SK-N-SH (cell line): ENCODE measurements around the gene IP6K1. TPM values are rescaled to one million over a fixed set of nuclear protein-coding genes. Genes with fewer than 3 reads are reported as not detected.
A peak's percentile ranks its signal among the peaks of the same experiment; 100 is the strongest.

Source experiments
- CTCF ChIA-PET: fragments of 300-600, 350-600 bp; formaldehyde crosslinking; extraction: SDS; loops from one replicate; lab custom pipeline; 2021; lab: Yijun Ruan, JAX
- POLR2A ChIA-PET: fragments of 350-600 bp; sonication (Branson Sonifier 250); formaldehyde crosslinking; extraction: SDS; loops from one replicate; lab custom pipeline; 2020; ENCODE audit warnings: antibody characterized with exemption, inconsistent platforms; lab: Yijun Ruan, JAX
- DNase-seq: peaks from one replicate; pipeline ENCODE4 v3.0.0; 2012
- H2AFZ ChIP-seq: fragments of 200-600 bp; sonication (generic); 2 replicates; pipeline ENCODE4 v1.8.1; 2016; ENCODE audit warnings: antibody characterized with exemption, mild to moderate bottlenecking, low read depth
- H3F3A ChIP-seq: fragments of 200-600 bp; sonication (generic); replicated peaks from 2 replicates; pipeline ENCODE3; 2016; ENCODE audit warnings: antibody characterized with exemption, mild to moderate bottlenecking; ENCODE audit not compliant: insufficient read depth
- H3K27ac ChIP-seq, 2 experiments: fragments of 200-500 bp in 1 of 2; fragments of 200-600 bp in 1 of 2; sonication (Bioruptor generic) in 1 of 2; sonication (generic), shearing (Covaris generic) in 1 of 2; 2 replicates each; pipeline versions ENCODE4 v1.5.1 to v1.6.1; 2014 to 2016; ENCODE audit warnings: low read depth in 2 of 2, inconsistent platforms in 1 of 2, low read length in 1 of 2, mild to moderate bottlenecking in 1 of 2, mixed read lengths in 1 of 2
- H3K27me3 ChIP-seq: fragments of 200-600 bp; sonication (generic), shearing (Covaris generic); 2 replicates; pipeline ENCODE4 v1.6.1; 2016; ENCODE audit warnings: mixed run types; ENCODE audit not compliant: insufficient read depth
- H3K36me3 ChIP-seq, 2 experiments: fragments of 200-500 bp in 1 of 2; fragments of 200-600 bp in 1 of 2; sonication (Bioruptor generic) in 1 of 2; sonication (generic) in 1 of 2; replicated peaks in 1 of 2; 2 replicates each; pipeline versions ENCODE3 to v1.5.1; 2014 to 2016; ENCODE audit warnings: low read length in 1 of 2, mild to moderate bottlenecking in 1 of 2; ENCODE audit not compliant: insufficient read depth in 2 of 2, control insufficient read depth in 1 of 2
- H3K4me1 ChIP-seq, 2 experiments: fragments of 200-500 bp in 1 of 2; fragments of 200-600 bp in 1 of 2; sonication (Bioruptor generic) in 1 of 2; sonication (generic), shearing (Covaris generic) in 1 of 2; 2 replicates each; pipeline versions ENCODE4 v1.5.1 to v1.6.1; 2014 to 2016; ENCODE audit warnings: low read depth in 1 of 2, low read length in 1 of 2, mixed run types in 1 of 2; ENCODE audit not compliant: insufficient read depth in 2 of 2, control insufficient read depth in 1 of 2
- H3K4me2 ChIP-seq: fragments of 200-600 bp; sonication (generic), shearing (Covaris generic); 2 replicates; pipeline ENCODE4 v1.6.1; 2017; ENCODE audit warnings: mixed run types
- H3K4me3 ChIP-seq, 2 experiments: fragments of 200-500 bp in 1 of 2; fragments of 200-600 bp in 1 of 2; sonication (Bioruptor generic) in 1 of 2; sonication (generic), shearing (Covaris generic) in 1 of 2; 2 replicates each; pipeline versions ENCODE4 v1.5.1 to v1.8.1; 2014 to 2016; ENCODE audit warnings: low read depth in 2 of 2, inconsistent platforms in 1 of 2, low read length in 1 of 2, mild to moderate bottlenecking in 1 of 2, mixed read lengths in 1 of 2, moderate library complexity in 1 of 2
- H3K79me2 ChIP-seq: fragments of 200-600 bp; sonication (generic); 2 replicates; pipeline ENCODE4 v1.8.1; 2017; ENCODE audit warnings: mild to moderate bottlenecking; ENCODE audit not compliant: insufficient read depth
- H3K9ac ChIP-seq: fragments of 200-600 bp; sonication (generic); 2 replicates; pipeline ENCODE4 v1.6.1; 2017; ENCODE audit warnings: mixed run types
- H3K9me2 ChIP-seq: fragments of 200-600 bp; sonication (generic); 2 replicates; pipeline ENCODE4 v1.6.1; 2017; ENCODE audit warnings: mixed run types
- H3K9me3 ChIP-seq: fragments of 200-600 bp; sonication (generic); 2 replicates; pipeline ENCODE4 v1.6.1; 2017; ENCODE audit warnings: mixed run types, mild to moderate bottlenecking, moderate library complexity
- H4K20me1 ChIP-seq: fragments of 200-600 bp; sonication (generic); 2 replicates; pipeline ENCODE4 v1.6.1; 2017; ENCODE audit warnings: mild to moderate bottlenecking, mixed run types; ENCODE audit not compliant: insufficient read depth
- EP300 ChIP-seq, 2 experiments: IDR thresholded peaks; 2 replicates each; pipeline versions ENCODE4 v1.4.0 to v1.6.1; 2012; ENCODE audit warnings: borderline replicate concordance in 1 of 2, low read depth in 1 of 2, low read length in 1 of 2
- EZH2phosphoT487 ChIP-seq: fragments of 200-600 bp; sonication (generic); IDR thresholded peaks from 2 replicates; pipeline ENCODE4 v1.6.1; 2017; ENCODE audit warnings: low read depth, mixed run types, mild to moderate bottlenecking, antibody characterized with exemption, moderate library complexity, borderline replicate concordance
- FOXM1 ChIP-seq: IDR thresholded peaks from 2 replicates; pipeline ENCODE4 v1.4.0; 2012; ENCODE audit warnings: low read depth, mild to moderate bottlenecking
- GATA2 ChIP-seq: sonication (generic); formaldehyde crosslinking; IDR thresholded peaks from 2 replicates; pipeline ENCODE4 v1.5.0; 2020; ENCODE audit warnings: mild to moderate bottlenecking, missing genetic modification reagents
- JUND ChIP-seq: IDR thresholded peaks from 2 replicates; pipeline ENCODE4 v1.4.0; 2012
- NFIC ChIP-seq: IDR thresholded peaks from 2 replicates; pipeline ENCODE4 v1.4.0; 2012; ENCODE audit warnings: borderline replicate concordance
- POLR2AphosphoS5 ChIP-seq: IDR thresholded peaks from 2 replicates; pipeline ENCODE4 v1.6.1; 2012; ENCODE audit warnings: low read depth, low read length
- RCOR1 ChIP-seq: fragments of 150-350 bp; IDR thresholded peaks from 2 replicates; pipeline ENCODE4 v1.6.1; 2017; ENCODE audit warnings: antibody characterized with exemption, low read length
- REST ChIP-seq: IDR thresholded peaks from 2 replicates; pipeline ENCODE4 v1.6.1; 2012; ENCODE audit warnings: mild to moderate bottlenecking, low read depth, low read length, moderate library complexity
- RFX5 ChIP-seq: IDR thresholded peaks from 2 replicates; pipeline ENCODE4 v1.6.1; 2012; ENCODE audit warnings: mild to moderate bottlenecking, improper control_type of control experiment, low read length
- SIN3A ChIP-seq: IDR thresholded peaks from 2 replicates; pipeline ENCODE4 v1.6.1; 2012; ENCODE audit warnings: low read depth, mild to moderate bottlenecking, low read length, moderate library complexity, borderline replicate concordance
- YY1 ChIP-seq: IDR thresholded peaks from 2 replicates; pipeline ENCODE4 v1.4.0; 2012; ENCODE audit warnings: low read depth, mild to moderate bottlenecking
- WGBS: methylation state at CpG from one replicate; pipeline ENCODE4 v1.1.6; 2017; ENCODE audit warnings: low lambda C conversion rate; 5-methylcytosine and 5-hydroxymethylcytosine counted together
- polyA plus RNA-seq, 3 experiments: library from polyadenylated mRNA; depleted of rRNA; stranded (reverse); fragments of >200 nt; gene quantifications; 2 replicates each; pipeline ENCODE4 v1.2.3, GENCODE V29; 2012
- TF ChIP-seq, protein P1 (sequence below): IDR thresholded peaks from 2 replicates; pipeline ENCODE4 v1.4.0; 2012; ENCODE audit warnings: low read depth, borderline replicate concordance
- TF ChIP-seq, protein P2 (sequence below): IDR thresholded peaks from 2 replicates; pipeline ENCODE4 v1.4.0; 2012; ENCODE audit warnings: low read depth

IP6K1 gene
- polyA plus RNA-seq, 1 of the 3 experiments (the other 2 are of a cell fraction): 23.3 TPM

DNA sequence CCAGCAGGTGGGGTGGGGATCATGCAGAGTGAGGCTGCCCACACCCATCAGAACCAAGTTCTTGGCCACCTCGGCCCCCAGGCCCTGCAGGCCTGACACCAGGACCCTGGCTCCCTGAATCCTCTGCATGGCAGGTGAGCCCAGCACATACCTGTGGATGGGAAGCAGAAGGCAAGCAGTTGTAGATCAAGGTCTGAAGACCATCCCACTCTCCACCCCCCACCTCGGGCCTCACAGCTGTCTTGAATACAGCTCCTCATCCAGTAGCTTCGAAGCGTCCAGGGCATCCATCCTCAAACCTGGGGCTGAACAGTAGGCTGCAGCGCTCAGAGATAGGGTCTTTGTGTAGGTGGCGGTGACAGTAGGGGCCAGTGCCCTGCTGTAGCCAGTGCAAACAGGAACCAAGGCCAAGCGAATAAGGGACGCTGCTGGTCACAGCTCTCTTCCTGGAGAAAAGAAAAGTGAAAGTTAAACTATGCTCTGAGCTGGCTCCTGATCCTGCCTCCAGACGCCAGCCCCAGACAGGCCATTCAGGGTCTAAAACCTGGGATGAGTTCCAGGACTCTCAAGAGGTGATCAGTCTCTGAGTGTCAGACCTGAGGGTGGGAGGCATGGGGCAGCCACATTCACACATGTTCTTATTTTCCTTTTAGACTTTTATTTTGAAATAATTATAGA is 27.3 kb upstream of the IP6K1 start, which contains the start of gene UBA7:
TSS of gene UBA7 (minus strand) at position 457 of the 678 bp plus-strand sequence. CDS start at position 291, 166 bp downstream.
- peak within 1 kb of the TSS; percentile 22 to 51; a peak in 3 of 4 replicates for H3K4me3 ChIP-seq
- 74% methylated on average over 8 of the region's 9 CpGs for WGBS
- no peaks in the 10 kb centered on the region for H3K9me3 ChIP-seq
- no peaks in the 10 kb centered on the region for H3K79me2 ChIP-seq
- peak within 1 kb of the TSS; percentile 38 for H3K9ac ChIP-seq
- H3F3A ChIP-seq: peaks cover 4% of the 10 kb centered on the region
- no peaks in the 10 kb centered on the region for H3K27me3 ChIP-seq
- peaks cover 0 to 28% of the 10 kb centered on the region in 2 experiments; a peak in 1 of 4 replicates for H3K4me1 ChIP-seq
- H3K4me2 ChIP-seq: peak within 1 kb of the TSS; percentile 73
- no peaks in the 10 kb centered on the region for H3K36me3 ChIP-seq
- H2AFZ ChIP-seq: peak within 1 kb of the TSS; percentile 92
- ChIA-PET CTCF (interaction anchor here (1.2 to 17.6 kb wide), 2 partner anchors 11 to 23 kb away, joined by 5 to 386 read pairs; partner anchors contain the start of gene INKA1), POLR2A (no interaction called here)
- peak within 1 kb of the TSS; percentile 42 to 63; a peak in 3 of 4 replicates for H3K27ac ChIP-seq
- H3K9me2 ChIP-seq: no peaks in the 10 kb centered on the region
- H4K20me1 ChIP-seq: no peaks in the 10 kb centered on the region
- TF ChIP-seq REST (no peak), NFIC (peak; percentile 17; the same call in 1 of the 2 replicates), YY1 (no peak), EZH2phosphoT487 (no peak), RCOR1 (no peak)
- TF ChIP-seq, protein P1, sequence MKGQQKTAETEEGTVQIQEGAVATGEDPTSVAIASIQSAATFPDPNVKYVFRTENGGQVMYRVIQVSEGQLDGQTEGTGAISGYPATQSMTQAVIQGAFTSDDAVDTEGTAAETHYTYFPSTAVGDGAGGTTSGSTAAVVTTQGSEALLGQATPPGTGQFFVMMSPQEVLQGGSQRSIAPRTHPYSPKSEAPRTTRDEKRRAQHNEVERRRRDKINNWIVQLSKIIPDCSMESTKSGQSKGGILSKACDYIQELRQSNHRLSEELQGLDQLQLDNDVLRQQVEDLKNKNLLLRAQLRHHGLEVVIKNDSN: no peak
- no peak for DNase-seq

GRCh38 chr3:49812916-49813496 is 26.7 kb upstream of the IP6K1 start:
- WGBS: 88% methylated on average over 5 of the region's 9 CpGs
- Histone ChIP-seq H3K27ac (no peak overlapping the region), H3K27me3 (no peaks in the 10 kb centered on the region), H3F3A (peaks cover 4% of the 10 kb centered on the region), H3K9me2 (no peaks in the 10 kb centered on the region), H2AFZ (peak overlapping the region; percentile 92; the same call in 1 of the 2 replicates), H4K20me1 (no peaks in the 10 kb centered on the region), H3K4me1 (peaks cover 0 to 34% of the 10 kb centered on the region in 2 experiments; a peak in 2 of 4 replicates), H3K36me3 (no peaks in the 10 kb centered on the region), H3K9me3 (no peaks in the 10 kb centered on the region), H3K79me2 (no peaks in the 10 kb centered on the region), H3K4me2 (peak overlapping the region; percentile 73), H3K4me3 (peak overlapping the region in 1 of 2 experiments; percentile 51; a peak in 3 of 4 replicates), H3K9ac (peak overlapping the region; percentile 38)
- TF ChIP-seq GATA2 (no peak), SIN3A (no peak), POLR2AphosphoS5 (no peak), RFX5 (no peak), FOXM1 (no peak), EP300 (IDR thresholded peaks at IDR 0.05; ENCODE audit: borderline replicate concordance in 1 of 2, low read depth in 1 of 2, low read length in 1 of 2) (no peak), JUND (no peak)
- TF ChIP-seq, protein P2, sequence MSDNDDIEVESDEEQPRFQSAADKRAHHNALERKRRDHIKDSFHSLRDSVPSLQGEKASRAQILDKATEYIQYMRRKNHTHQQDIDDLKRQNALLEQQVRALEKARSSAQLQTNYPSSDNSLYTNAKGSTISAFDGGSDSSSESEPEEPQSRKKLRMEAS: no peak
- DNase-seq: no peak
- ChIA-PET CTCF (interaction anchor here (1.2 to 17.6 kb wide), 2 partner anchors 10 to 23 kb away, joined by 5 to 386 read pairs; partner anchors contain the start of gene INKA1), POLR2A (no interaction called here)
